CD8-positive, alpha-beta memory T cell (primary cell): ENCODE data around the gene RPS6KB2. TPM values are rescaled to one million over a fixed set of nuclear protein-coding genes. Genes with fewer than 3 reads are reported as not detected.
A peak's percentile ranks its signal among the peaks of the same experiment; 100 is the strongest.
"Not testable (repeated sequence)": the region's sequence is repeated elsewhere in the genome, so short reads cannot be mapped to it uniquely, and the experiment has no call there.

ENCODE experiments used
- CTCF ChIA-PET: fragments of 350-600 bp; sonication (Branson Sonifier 250); formaldehyde crosslinking; loops from one replicate; lab custom pipeline; 2021; ENCODE audit warnings: antibody characterized with exemption; lab: Charles Lee
- POLR2A ChIA-PET: fragments of 350-600 bp; sonication (Branson Sonifier 250); formaldehyde crosslinking; loops from one replicate; lab custom pipeline; 2021; ENCODE audit warnings: antibody characterized with exemption; lab: Charles Lee
- DNase-seq, 5 donors: peaks; one replicate each; pipeline versions ENCODE4 v3.0.0 to v3.0.0-alpha.2; 2020 to 2022; ENCODE audit warnings: mixed read lengths in 1 of 5
- H3K27ac ChIP-seq: one replicate; pipeline ENCODE4 v1.7.0; 2013; ENCODE audit warnings: low read depth, mild to moderate bottlenecking, low read length, moderate library complexity
- H3K27me3 ChIP-seq: 2 replicates; pipeline ENCODE4 v1.7.0; 2013; ENCODE audit warnings: low read length, mild to moderate bottlenecking; ENCODE audit not compliant: insufficient read depth, poor library complexity, severe bottlenecking
- H3K36me3 ChIP-seq: 2 replicates; pipeline ENCODE4 v1.7.0; 2013; ENCODE audit warnings: mild to moderate bottlenecking, low read length, moderate library complexity; ENCODE audit not compliant: insufficient read depth
- H3K4me1 ChIP-seq: 2 replicates; pipeline ENCODE4 v1.7.0; 2013; ENCODE audit warnings: mild to moderate bottlenecking, low read length, moderate library complexity; ENCODE audit not compliant: insufficient read depth
- H3K4me3 ChIP-seq: 2 replicates; pipeline ENCODE4 v1.7.0; 2013; ENCODE audit warnings: mild to moderate bottlenecking, low read length
- H3K9me3 ChIP-seq: 2 replicates; pipeline ENCODE4 v1.7.0; 2013; ENCODE audit warnings: mild to moderate bottlenecking, low read length
- H3K27ac Mint-ChIP-seq, 8 donors: one replicate each; pipeline ENCODE4 v1.8.0; 2020 to 2021; ENCODE audit warnings: mixed read lengths in 8 of 8, mild to moderate bottlenecking in 6 of 8, inconsistent platforms in 3 of 8, moderate library complexity in 3 of 8
- H3K27me3 Mint-ChIP-seq, 2 donors: one replicate each; pipeline ENCODE4 v1.8.0; 2020 to 2021; ENCODE audit warnings: mixed read lengths in 2 of 2, mild to moderate bottlenecking in 1 of 2, moderate library complexity in 1 of 2
- H3K36me3 Mint-ChIP-seq, 3 donors: one replicate each; pipeline ENCODE4 v1.8.0; 2020 to 2021; ENCODE audit warnings: mixed read lengths in 3 of 3, inconsistent platforms in 1 of 3, mild to moderate bottlenecking in 1 of 3
- H3K4me1 Mint-ChIP-seq, 3 donors: one replicate each; pipeline ENCODE4 v1.8.0; 2020 to 2021; ENCODE audit warnings: mixed read lengths in 3 of 3, inconsistent platforms in 1 of 3, mild to moderate bottlenecking in 1 of 3
- H3K4me3 Mint-ChIP-seq, 7 donors: one replicate each; pipeline ENCODE4 v1.8.0; 2020 to 2021; ENCODE audit warnings: mixed read lengths in 7 of 7, mild to moderate bottlenecking in 6 of 7, moderate library complexity in 4 of 7, inconsistent platforms in 2 of 7
- H3K9me3 Mint-ChIP-seq, 5 donors: one replicate each; pipeline ENCODE4 v1.8.0; 2020 to 2022; ENCODE audit warnings: mixed read lengths in 5 of 5, mild to moderate bottlenecking in 3 of 5, moderate library complexity in 2 of 5, inconsistent platforms in 1 of 5
- polyA plus RNA-seq: library from polyadenylated mRNA; unstranded; fragments of 300-500 nt; fragmentation: Illumina TruSeq; gene quantifications from one replicate; pipeline ENCODE4 v1.2.3, GENCODE V29; 2021
- total RNA-seq, 2 experiments: library from RNA; stranded (reverse); gene quantifications; one replicate each; pipeline ENCODE4 v1.2.3, GENCODE V29; 2021

RPS6KB2 gene
- total and polyA plus RNA-seq, 3 experiments from 2014 or later = 54.0 to 88.4 (median 86.0) TPM

- DNase-seq = not testable (repeated sequence)
Measured at GRCh38 chr11:67403085-67403484, 25.2 kb upstream of the RPS6KB2 start.

GRCh38 chr11:67404515-67405195 lies 23.6 kb upstream of the RPS6KB2 start:
- DNase-seq = peak in 4 of 5 donors; percentile 49 to 75 (median 63)
- peak overlapping the region; percentile 72 to 99 (median 94) for H3K27ac Mint-ChIP-seq
- POLR2A ChIA-PET = interaction anchor here (0.5 to 5.6 kb wide), 14 partner anchors 9 to 137 kb away, joined by 3 to 203 read pairs (median 10); partner anchors contain the start of genes AIP, CORO1B, POLD4 and PTPRCAP
- CTCF ChIA-PET = interaction anchor here (0.6 to 5.7 kb wide), 13 partner anchors 12 to 103 kb away, joined by 3 to 108 read pairs (median 4); partner anchors contain the start of genes AIP, CARNS1, CDK2AP2 and PTPRCAP
- peaks cover 82% of the 10 kb centered on the region for H3K4me1 ChIP-seq
- H3K9me3 ChIP-seq = no peaks in the 10 kb centered on the region
- H3K4me1 Mint-ChIP-seq = peaks cover 52 to 82% (median 60%) of the 10 kb centered on the region in 3 donors
- peak overlapping the region; percentile 67 for H3K27ac ChIP-seq
- no peaks in the 10 kb centered on the region for H3K9me3 Mint-ChIP-seq
- no peaks in the 10 kb centered on the region for H3K27me3 ChIP-seq
- peak overlapping the region; percentile 82 for H3K4me3 ChIP-seq
- peaks cover 0 to 2% of the 10 kb centered on the region in 2 donors for H3K27me3 Mint-ChIP-seq
- H3K36me3 Mint-ChIP-seq = peaks cover 6 to 62% (median 9%) of the 10 kb centered on the region in 3 donors
- H3K36me3 ChIP-seq = peaks cover 12% of the 10 kb centered on the region
- peak overlapping the region; percentile 95 to 99 (median 98) for H3K4me3 Mint-ChIP-seq

More at GRCh38 chr11:67403085-67403484, 25.2 kb upstream of the RPS6KB2 start:
- Histone ChIP-seq H3K4me3 (peak overlapping the region; percentile 82), H3K27ac (peak overlapping the region; percentile 67), H3K36me3 (peaks cover 27% of the 10 kb centered on the region), H3K4me1 (peaks cover 75% of the 10 kb centered on the region)
- POLR2A ChIA-PET = interaction anchor here (0.5 to 5.6 kb wide), 18 partner anchors 10 to 1842 kb away, joined by 3 to 203 read pairs (median 9); partner anchors contain the start of genes AIP, POLD4, PTPRCAP and RAD9A
- Mint-ChIP-seq H3K36me3 (peaks cover 8 to 67% (median 9%) of the 10 kb centered on the region in 3 donors), H3K27ac (peak overlapping the region; percentile 82 to 99 (median 93)), H3K4me3 (peak overlapping the region; percentile 95 to 99 (median 98)), H3K4me1 (peaks cover 43 to 82% (median 56%) of the 10 kb centered on the region in 3 donors)
- not testable (repeated sequence) for H3K9me3 Mint-ChIP-seq, H3K27me3 ChIP-seq, H3K9me3 ChIP-seq, H3K27me3 Mint-ChIP-seq
- CTCF ChIA-PET = interaction anchor here (1.3 to 5.7 kb wide), 13 partner anchors 11 to 104 kb away, joined by 3 to 108 read pairs (median 14); partner anchors contain the start of genes AIP, CARNS1, CDK2AP2 and PITPNM1

GRCh38 chr11:67405196-67405567 lies 23.1 kb upstream of the RPS6KB2 start:
- Mint-ChIP-seq H3K27me3 (peaks cover 0 to 2% of the 10 kb centered on the region in 2 donors), H3K4me1 (peaks cover 55 to 83% (median 61%) of the 10 kb centered on the region in 3 donors), H3K9me3 (no peaks in the 10 kb centered on the region), H3K4me3 (peak overlapping the region; percentile 95 to 99 (median 98)), H3K36me3 (peaks cover 6 to 62% (median 9%) of the 10 kb centered on the region in 3 donors), H3K27ac (peak overlapping the region; percentile 72 to 99 (median 94))
- Histone ChIP-seq H3K27me3 (no peaks in the 10 kb centered on the region), H3K27ac (peak overlapping the region; percentile 67), H3K4me3 (peak overlapping the region; percentile 82), H3K36me3 (peaks cover 12% of the 10 kb centered on the region), H3K4me1 (peaks cover 82% of the 10 kb centered on the region), H3K9me3 (no peaks in the 10 kb centered on the region)
- ChIA-PET CTCF (interaction anchor here (0.6 to 5.7 kb wide), 8 partner anchors 12 to 103 kb away, joined by 3 to 108 read pairs (median 8); partner anchors contain the start of genes CARNS1, CDK2AP2, PTPRCAP and RAD9A), POLR2A (interaction anchor here (0.5 to 5.6 kb wide), 11 partner anchors 8 to 137 kb away, joined by 3 to 203 read pairs (median 11); partner anchors contain the start of genes POLD4, PTPRCAP, RPS6KB2 and TMEM134)
- no peak for DNase-seq

GRCh38 chr11:67405688-67406339 lies 22.5 kb upstream of the RPS6KB2 start:
- Histone ChIP-seq H3K27me3 (no peaks in the 10 kb centered on the region), H3K4me1 (peaks cover 82% of the 10 kb centered on the region), H3K4me3 (peak overlapping the region; percentile 82), H3K27ac (no peak overlapping the region), H3K9me3 (no peaks in the 10 kb centered on the region), H3K36me3 (peaks cover 12% of the 10 kb centered on the region)
- no peak for DNase-seq
- Mint-ChIP-seq H3K27me3 (peaks cover 0 to 2% of the 10 kb centered on the region in 2 donors), H3K4me1 (peaks cover 56 to 83% (median 62%) of the 10 kb centered on the region in 3 donors), H3K4me3 (peak overlapping the region; percentile 95 to 99 (median 98)), H3K9me3 (no peaks in the 10 kb centered on the region), H3K27ac (peak overlapping the region; percentile 72 to 99 (median 94)), H3K36me3 (peaks cover 6 to 59% (median 9%) of the 10 kb centered on the region in 3 donors)
- POLR2A ChIA-PET = interaction anchor here (0.6 to 5.6 kb wide), 8 partner anchors 8 to 128 kb away, joined by 3 to 203 read pairs (median 18); partner anchors contain the start of genes PTPRCAP, RPS6KB2 and TMEM134
- CTCF ChIA-PET = interaction anchor here (1.0 to 5.7 kb wide), 5 partner anchors 11 to 79 kb away, joined by 3 to 108 read pairs (median 14); partner anchors contain the start of genes CARNS1 and PTPRCAP

- H3K36me3 Mint-ChIP-seq = peaks cover 6 to 57% (median 9%) of the 10 kb centered on the region in 3 donors
- H3K27ac Mint-ChIP-seq = peak overlapping the region; percentile 72 to 98 (median 92)
- peaks cover 0 to 2% of the 10 kb centered on the region in 2 donors for H3K27me3 Mint-ChIP-seq
- no peak for DNase-seq
- H3K36me3 ChIP-seq = peaks cover 12% of the 10 kb centered on the region
- POLR2A ChIA-PET = interaction anchor here (0.8 to 3.8 kb wide), 9 partner anchors 12 to 135 kb away, joined by 3 to 77 read pairs (median 5); partner anchors contain the start of genes AIP, POLD4 and PTPRCAP
- H3K4me3 ChIP-seq = peak overlapping the region; percentile 82
- H3K4me1 ChIP-seq = peaks cover 86% of the 10 kb centered on the region
- H3K4me3 Mint-ChIP-seq = peak overlapping the region; percentile 95 to 99 (median 98)
- CTCF ChIA-PET = interaction anchor here (0.9 to 1.3 kb wide), 4 partner anchors 19 to 99 kb away, joined by 3 to 6 read pairs (median 4); partner anchors contain the start of genes PITPNM1 and PTPRCAP
- H3K27me3 ChIP-seq = no peaks in the 10 kb centered on the region
- H3K9me3 ChIP-seq = no peaks in the 10 kb centered on the region
- no peaks in the 10 kb centered on the region for H3K9me3 Mint-ChIP-seq
- H3K4me1 Mint-ChIP-seq = peaks cover 62 to 87% (median 69%) of the 10 kb centered on the region in 3 donors
- no peak overlapping the region for H3K27ac ChIP-seq
Measured at GRCh38 chr11:67406420-67406968, 21.8 kb upstream of the RPS6KB2 start.

GRCh38 chr11:67406969-67407687 lies 21.2 kb upstream of the RPS6KB2 start:
- ChIA-PET POLR2A (interaction anchor here (0.5 to 3.8 kb wide), 13 partner anchors 12 to 135 kb away, joined by 3 to 77 read pairs (median 4); partner anchors contain the start of genes AIP, POLD4 and PTPRCAP), CTCF (interaction anchor here (0.6 to 2.4 kb wide), 6 partner anchors 14 to 98 kb away, joined by 3 to 14 read pairs (median 4); partner anchors contain the start of genes PITPNM1 and PTPRCAP)
- Histone ChIP-seq H3K27me3 (no peaks in the 10 kb centered on the region), H3K4me3 (peak overlapping the region; percentile 82), H3K9me3 (no peaks in the 10 kb centered on the region), H3K36me3 (peaks cover 12% of the 10 kb centered on the region), H3K4me1 (peaks cover 90% of the 10 kb centered on the region), H3K27ac (peak overlapping the region; percentile 57)
- H3K9me3 Mint-ChIP-seq = no peaks in the 10 kb centered on the region
- peak overlapping the region; percentile 72 to 98 (median 92) for H3K27ac Mint-ChIP-seq
- H3K4me3 Mint-ChIP-seq = peak overlapping the region; percentile 95 to 99 (median 98)
- DNase-seq = peak in 1 of 5 donors; percentile 45
- peaks cover 6 to 57% (median 9%) of the 10 kb centered on the region in 3 donors for H3K36me3 Mint-ChIP-seq
- H3K27me3 Mint-ChIP-seq = peaks cover 0 to 2% of the 10 kb centered on the region in 2 donors
- H3K4me1 Mint-ChIP-seq = peaks cover 69 to 91% (median 75%) of the 10 kb centered on the region in 3 donors
